NB4 (cell line): ENCODE results near the gene TYR.
"Not testable (repeated sequence)": the region's sequence is repeated elsewhere in the genome, so short reads cannot be mapped to it uniquely, and the experiment has no call there.

Source experiments
- DNase-seq: peaks from one replicate; pipeline ENCODE4 v3.0.0; 2010; ENCODE audit warnings: low read depth
- H3K4me3 ChIP-seq: one replicate; pipeline ENCODE4 v1.5.1; 2011; ENCODE audit warnings: mild to moderate bottlenecking, low read depth, low read length, moderate library complexity
- MAX ChIP-seq: IDR thresholded peaks from 2 replicates; pipeline ENCODE4 v1.6.1; 2011; ENCODE audit warnings: low read depth, low read length
- MYC ChIP-seq: IDR thresholded peaks from 2 replicates; pipeline ENCODE4 v1.6.1; 2011; ENCODE audit warnings: low read depth, low read length
- POLR2A ChIP-seq: IDR thresholded peaks from 2 replicates; pipeline ENCODE4 v1.6.1; 2011; ENCODE audit warnings: mild to moderate bottlenecking; ENCODE audit not compliant: insufficient read length; ENCODE audit errors: extremely low read depth
- TF ChIP-seq, protein P1 (sequence below): IDR thresholded peaks from one replicate; pipeline ENCODE4 v1.5.1; 2012; ENCODE audit warnings: low read depth, low read length

The TYR gene

DNA sequence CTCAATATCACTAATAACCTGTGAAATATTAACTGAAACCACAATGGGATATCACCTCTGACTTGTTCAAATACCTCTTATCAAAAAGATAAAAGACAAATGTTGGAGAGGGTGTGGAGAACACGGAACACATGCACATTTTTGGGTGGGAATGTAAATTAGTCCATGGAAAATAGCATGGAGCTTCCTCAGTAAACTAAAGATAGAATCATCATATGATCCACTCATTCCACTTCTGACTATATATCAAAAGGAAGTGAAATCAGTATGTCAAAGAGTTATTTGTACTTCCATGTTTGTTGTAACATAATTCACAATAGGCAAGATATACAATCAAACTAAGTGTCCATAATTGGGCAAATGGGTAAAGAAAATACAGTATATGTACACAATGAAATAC lies 57.4 kb downstream of the TYR start:
- no peak overlapping the region for H3K4me3 ChIP-seq
- DNase-seq = no peak
- no peak for TF ChIP-seq MAX
- TF ChIP-seq POLR2A = no peak
- TF ChIP-seq, protein P1, sequence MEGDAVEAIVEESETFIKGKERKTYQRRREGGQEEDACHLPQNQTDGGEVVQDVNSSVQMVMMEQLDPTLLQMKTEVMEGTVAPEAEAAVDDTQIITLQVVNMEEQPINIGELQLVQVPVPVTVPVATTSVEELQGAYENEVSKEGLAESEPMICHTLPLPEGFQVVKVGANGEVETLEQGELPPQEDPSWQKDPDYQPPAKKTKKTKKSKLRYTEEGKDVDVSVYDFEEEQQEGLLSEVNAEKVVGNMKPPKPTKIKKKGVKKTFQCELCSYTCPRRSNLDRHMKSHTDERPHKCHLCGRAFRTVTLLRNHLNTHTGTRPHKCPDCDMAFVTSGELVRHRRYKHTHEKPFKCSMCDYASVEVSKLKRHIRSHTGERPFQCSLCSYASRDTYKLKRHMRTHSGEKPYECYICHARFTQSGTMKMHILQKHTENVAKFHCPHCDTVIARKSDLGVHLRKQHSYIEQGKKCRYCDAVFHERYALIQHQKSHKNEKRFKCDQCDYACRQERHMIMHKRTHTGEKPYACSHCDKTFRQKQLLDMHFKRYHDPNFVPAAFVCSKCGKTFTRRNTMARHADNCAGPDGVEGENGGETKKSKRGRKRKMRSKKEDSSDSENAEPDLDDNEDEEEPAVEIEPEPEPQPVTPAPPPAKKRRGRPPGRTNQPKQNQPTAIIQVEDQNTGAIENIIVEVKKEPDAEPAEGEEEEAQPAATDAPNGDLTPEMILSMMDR = no peak
- TF ChIP-seq MYC = no peak

- no peak overlapping the region for H3K4me3 ChIP-seq
- DNase-seq = no peak
- TF ChIP-seq POLR2A (no peak), MYC (no peak), MAX (no peak)
- TF ChIP-seq, protein P1 = no peak
Observed at GRCh38 chr11:89235976-89236375, 58.3 kb downstream of the TYR start.

DNA sequence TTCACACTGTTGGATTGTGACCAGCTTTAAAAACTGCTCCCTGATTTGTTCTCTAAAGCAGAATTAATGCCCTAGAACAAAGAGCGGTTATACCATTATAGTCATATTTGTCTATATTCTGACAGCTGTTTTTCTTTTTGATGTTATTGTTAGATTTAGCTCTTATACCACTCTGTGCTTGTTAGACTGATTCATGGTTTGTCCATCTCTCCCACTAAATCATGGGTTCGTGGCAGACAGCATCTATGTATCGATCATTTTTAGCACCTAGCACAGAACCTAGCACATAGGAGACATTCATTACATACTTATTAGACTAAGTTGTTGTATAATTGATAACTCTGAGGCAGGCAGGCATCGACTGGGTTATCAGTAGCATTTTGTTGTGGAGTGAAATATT lies 69.3 kb downstream of the TYR start:
- DNase-seq, H3K4me3 ChIP-seq: not testable (repeated sequence)

DNA sequence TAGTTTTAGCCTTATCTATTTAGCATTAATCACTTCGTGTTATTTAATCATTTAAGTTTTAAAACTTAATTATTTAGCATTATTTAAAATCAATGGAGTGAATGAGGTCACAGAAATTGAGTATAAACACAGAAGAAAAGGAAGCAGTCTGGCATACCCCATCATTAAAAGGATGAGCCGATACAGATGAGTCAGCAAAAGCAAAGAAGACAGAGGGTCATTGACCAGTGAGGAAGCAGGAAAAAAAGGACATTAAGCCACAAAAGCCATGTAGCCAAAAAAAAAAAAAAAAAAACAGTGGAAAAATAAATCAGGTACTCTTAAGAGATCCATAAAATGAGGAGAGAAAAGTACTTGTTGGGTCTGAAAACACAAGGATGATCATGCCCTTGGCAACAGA lies 71.5 kb downstream of the TYR start:
- DNase-seq = no peak
- no peak overlapping the region for H3K4me3 ChIP-seq
- no peak for TF ChIP-seq MAX
- no peak for TF ChIP-seq MYC
- no peak for TF ChIP-seq POLR2A
- TF ChIP-seq, protein P1 = no peak

DNA sequence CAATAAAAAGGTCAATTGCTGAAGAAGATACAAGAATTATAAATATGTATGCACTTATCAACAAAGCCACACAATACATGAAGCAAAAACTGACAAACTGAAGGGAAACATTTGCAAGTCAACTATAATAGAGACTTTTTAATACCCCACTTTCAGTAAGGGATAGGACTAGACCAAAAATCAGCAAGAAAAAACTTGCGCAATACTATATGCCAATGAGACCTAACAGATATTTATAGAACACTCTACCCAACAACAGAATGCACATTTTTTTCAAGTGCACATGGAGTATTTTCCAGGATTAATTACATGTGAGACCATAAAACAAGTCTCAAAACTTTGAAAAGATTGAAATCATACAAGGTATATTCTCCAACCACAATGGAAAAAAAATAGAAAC lies 83.8 kb downstream of the TYR start:
- DNase-seq, H3K4me3 ChIP-seq: not testable (repeated sequence)

- no peak overlapping the region for H3K4me3 ChIP-seq
- TF ChIP-seq, protein P1 = no peak
- TF ChIP-seq MAX (no peak), MYC (no peak), POLR2A (no peak)
- DNase-seq = no peak
Observed at GRCh38 chr11:89267660-89268302, 90.1 kb downstream of the TYR start.

- not testable (repeated sequence) for DNase-seq, H3K4me3 ChIP-seq
Observed at GRCh38 chr11:89272540-89273088, 94.9 kb downstream of the TYR start.

- not testable (repeated sequence) for DNase-seq, H3K4me3 ChIP-seq
Observed at GRCh38 chr11:89273220-89273619, 95.5 kb downstream of the TYR start.
